ENCODE data around the gene STAC3. TPM values are rescaled to one million over a fixed set of nuclear protein-coding genes. Genes with fewer than 3 reads are reported as not detected.
A peak's percentile ranks its signal among the peaks of the same experiment; 100 is the strongest.

The STAC3 gene
- total and polyA plus RNA-seq, 9 of the 15 experiments (the other 6 are each of a cell fraction or from before 2014, with no cell fraction given) = 0.45 to 6.4 (median 3.3) TPM

DNA sequence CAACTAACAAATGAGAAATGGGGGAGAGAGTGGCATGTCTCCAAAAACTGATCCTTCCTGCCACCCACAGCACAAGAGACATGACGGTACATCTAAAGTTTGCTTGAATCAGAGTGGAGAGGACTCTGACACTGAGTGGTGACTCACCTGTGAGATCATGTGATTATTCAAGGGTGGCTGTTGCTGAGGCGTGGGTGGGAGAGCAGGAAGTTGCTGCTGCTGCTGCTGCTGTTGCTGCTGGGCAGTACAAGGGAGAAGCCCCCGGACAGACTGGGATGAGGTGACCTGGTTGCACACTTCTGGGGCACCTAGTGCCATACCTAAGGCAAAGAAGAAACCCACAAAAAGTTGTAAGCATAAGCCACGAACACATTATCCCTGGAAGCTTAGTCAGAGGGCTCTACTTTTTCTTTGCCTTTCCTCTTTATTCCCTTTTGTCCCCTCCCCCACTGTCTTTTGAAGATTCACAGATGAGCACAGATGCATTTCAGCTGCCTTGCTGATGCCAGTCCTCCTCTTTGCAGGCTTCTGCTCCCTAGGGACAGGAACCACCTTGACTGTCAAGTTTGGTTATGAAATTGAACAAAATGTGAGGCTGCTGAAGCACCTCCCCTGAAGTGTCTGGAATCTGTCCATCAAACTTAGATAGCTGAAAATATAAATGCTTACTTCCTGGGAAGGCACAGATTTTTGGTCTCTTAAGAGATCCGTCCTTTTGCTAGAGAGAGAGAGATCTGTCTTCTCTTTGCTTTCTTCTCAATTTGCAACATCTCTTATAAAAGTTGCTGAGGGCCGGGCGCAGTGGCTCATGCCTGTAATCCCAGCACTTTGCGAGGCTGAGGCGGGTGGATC, 29.4 kb upstream of the STAC3 start (continued):
- TF ChIP-seq PHTF2 (CRISPR knock-in tag; IDR thresholded peaks at IDR 0.05) (no peak), NR2C2 (CRISPR knock-in tag; IDR thresholded peaks at IDR 0.05) (no peak), NR2C2 (tag; IDR thresholded peaks at IDR 0.05) (peak; percentile 42; the same call in 1 of the 2 replicates), MEIS2 (IDR thresholded peaks at IDR 0.05; ENCODE audit: partially characterized antibody) (peak; percentile 95), CREB1 (IDR thresholded peaks at IDR 0.05) (peak; percentile 72), CREB1 (CRISPR knock-in tag; IDR thresholded peaks at IDR 0.05) (peak; percentile 72; the same call in 1 of the 2 replicates), BHLHE40 (IDR thresholded peaks at IDR 0.05; ENCODE audit: low read length) (peak; percentile 52; the same call in 1 of the 2 replicates), CXXC5 (CRISPR knock-in tag; IDR thresholded peaks at IDR 0.05) (peak; percentile 51), SMARCE1 (IDR thresholded peaks at IDR 0.05) (peak; percentile 94), CTBP1 (IDR thresholded peaks at IDR 0.05; ENCODE audit: borderline replicate concordance) (peak; percentile 73), ARID1B (IDR thresholded peaks at IDR 0.05) (peak; percentile 84), MYBL2 (IDR thresholded peaks at IDR 0.05; ENCODE audit: low read depth) (no peak), MYBL2 (CRISPR knock-in tag; IDR thresholded peaks at IDR 0.05; ENCODE audit: borderline replicate concordance) (no peak), OTX1 (CRISPR knock-in tag; IDR thresholded peaks at IDR 0.05) (0 out of 2 replicates have a peak, but pooled peaks have one; percentile 53), NCOR1 (IDR thresholded peaks at IDR 0.05) (no peak), JUN (IDR thresholded peaks at IDR 0.05; ENCODE audit: borderline replicate concordance, low read depth, low read length) (peak; percentile 94), JUN (CRISPR knock-in tag; IDR thresholded peaks at IDR 0.05; ENCODE audit: borderline replicate concordance) (no peak), LCOR (CRISPR knock-in tag; IDR thresholded peaks at IDR 0.05) (no peak)
- TF ChIP-seq, protein P1, sequence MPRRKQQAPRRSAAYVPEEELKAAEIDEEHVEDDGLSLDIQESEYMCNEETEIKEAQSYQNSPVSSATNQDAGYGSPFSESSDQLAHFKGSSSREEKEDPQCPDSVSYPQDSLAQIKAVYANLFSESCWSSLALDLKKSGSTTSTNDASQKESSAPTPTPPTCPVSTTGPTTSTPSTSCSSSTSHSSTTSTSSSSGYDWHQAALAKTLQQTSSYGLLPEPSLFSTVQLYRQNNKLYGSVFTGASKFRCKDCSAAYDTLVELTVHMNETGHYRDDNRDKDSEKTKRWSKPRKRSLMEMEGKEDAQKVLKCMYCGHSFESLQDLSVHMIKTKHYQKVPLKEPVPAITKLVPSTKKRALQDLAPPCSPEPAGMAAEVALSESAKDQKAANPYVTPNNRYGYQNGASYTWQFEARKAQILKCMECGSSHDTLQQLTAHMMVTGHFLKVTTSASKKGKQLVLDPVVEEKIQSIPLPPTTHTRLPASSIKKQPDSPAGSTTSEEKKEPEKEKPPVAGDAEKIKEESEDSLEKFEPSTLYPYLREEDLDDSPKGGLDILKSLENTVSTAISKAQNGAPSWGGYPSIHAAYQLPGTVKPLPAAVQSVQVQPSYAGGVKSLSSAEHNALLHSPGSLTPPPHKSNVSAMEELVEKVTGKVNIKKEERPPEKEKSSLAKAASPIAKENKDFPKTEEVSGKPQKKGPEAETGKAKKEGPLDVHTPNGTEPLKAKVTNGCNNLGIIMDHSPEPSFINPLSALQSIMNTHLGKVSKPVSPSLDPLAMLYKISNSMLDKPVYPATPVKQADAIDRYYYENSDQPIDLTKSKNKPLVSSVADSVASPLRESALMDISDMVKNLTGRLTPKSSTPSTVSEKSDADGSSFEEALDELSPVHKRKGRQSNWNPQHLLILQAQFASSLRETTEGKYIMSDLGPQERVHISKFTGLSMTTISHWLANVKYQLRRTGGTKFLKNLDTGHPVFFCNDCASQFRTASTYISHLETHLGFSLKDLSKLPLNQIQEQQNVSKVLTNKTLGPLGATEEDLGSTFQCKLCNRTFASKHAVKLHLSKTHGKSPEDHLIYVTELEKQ (CRISPR knock-in tag; IDR thresholded peaks at IDR 0.05) = no peak
- TF ChIP-seq, protein P2, sequence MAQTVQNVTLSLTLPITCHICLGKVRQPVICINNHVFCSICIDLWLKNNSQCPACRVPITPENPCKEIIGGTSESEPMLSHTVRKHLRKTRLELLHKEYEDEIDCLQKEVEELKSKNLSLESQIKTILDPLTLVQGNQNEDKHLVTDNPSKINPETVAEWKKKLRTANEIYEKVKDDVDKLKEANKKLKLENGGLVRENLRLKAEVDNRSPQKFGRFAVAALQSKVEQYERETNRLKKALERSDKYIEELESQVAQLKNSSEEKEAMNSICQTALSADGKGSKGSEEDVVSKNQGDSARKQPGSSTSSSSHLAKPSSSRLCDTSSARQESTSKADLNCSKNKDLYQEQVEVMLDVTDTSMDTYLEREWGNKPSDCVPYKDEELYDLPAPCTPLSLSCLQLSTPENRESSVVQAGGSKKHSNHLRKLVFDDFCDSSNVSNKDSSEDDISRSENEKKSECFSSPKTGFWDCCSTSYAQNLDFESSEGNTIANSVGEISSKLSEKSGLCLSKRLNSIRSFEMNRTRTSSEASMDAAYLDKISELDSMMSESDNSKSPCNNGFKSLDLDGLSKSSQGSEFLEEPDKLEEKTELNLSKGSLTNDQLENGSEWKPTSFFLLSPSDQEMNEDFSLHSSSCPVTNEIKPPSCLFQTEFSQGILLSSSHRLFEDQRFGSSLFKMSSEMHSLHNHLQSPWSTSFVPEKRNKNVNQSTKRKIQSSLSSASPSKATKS (CRISPR knock-in tag; IDR thresholded peaks at IDR 0.05) = no peak
- TF ChIP-seq, protein P3, sequence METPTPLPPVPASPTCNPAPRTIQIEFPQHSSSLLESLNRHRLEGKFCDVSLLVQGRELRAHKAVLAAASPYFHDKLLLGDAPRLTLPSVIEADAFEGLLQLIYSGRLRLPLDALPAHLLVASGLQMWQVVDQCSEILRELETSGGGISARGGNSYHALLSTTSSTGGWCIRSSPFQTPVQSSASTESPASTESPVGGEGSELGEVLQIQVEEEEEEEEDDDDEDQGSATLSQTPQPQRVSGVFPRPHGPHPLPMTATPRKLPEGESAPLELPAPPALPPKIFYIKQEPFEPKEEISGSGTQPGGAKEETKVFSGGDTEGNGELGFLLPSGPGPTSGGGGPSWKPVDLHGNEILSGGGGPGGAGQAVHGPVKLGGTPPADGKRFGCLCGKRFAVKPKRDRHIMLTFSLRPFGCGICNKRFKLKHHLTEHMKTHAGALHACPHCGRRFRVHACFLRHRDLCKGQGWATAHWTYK (CRISPR knock-in tag; IDR thresholded peaks at IDR 0.05) = no peak
- TF ChIP-seq, protein P4, sequence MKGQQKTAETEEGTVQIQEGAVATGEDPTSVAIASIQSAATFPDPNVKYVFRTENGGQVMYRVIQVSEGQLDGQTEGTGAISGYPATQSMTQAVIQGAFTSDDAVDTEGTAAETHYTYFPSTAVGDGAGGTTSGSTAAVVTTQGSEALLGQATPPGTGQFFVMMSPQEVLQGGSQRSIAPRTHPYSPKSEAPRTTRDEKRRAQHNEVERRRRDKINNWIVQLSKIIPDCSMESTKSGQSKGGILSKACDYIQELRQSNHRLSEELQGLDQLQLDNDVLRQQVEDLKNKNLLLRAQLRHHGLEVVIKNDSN (CRISPR knock-in tag; IDR thresholded peaks at IDR 0.05) = peak; percentile 80
